IPS-18a (cell line): Measurements from ENCODE around the gene IKZF4.
A peak's percentile ranks its signal among the peaks of the same experiment; 100 is the strongest.
"Not testable (repeated sequence)": the region's sequence is repeated elsewhere in the genome, so short reads cannot be mapped to it uniquely, and the experiment has no call there.

Experiments used
- H3K27ac ChIP-seq: one replicate; pipeline ENCODE4 v1.5.1; 2013; ENCODE audit warnings: low read length
- H3K27me3 ChIP-seq: one replicate; pipeline ENCODE4 v1.6.1; 2013; ENCODE audit warnings: mild to moderate bottlenecking, low read length; ENCODE audit not compliant: control insufficient read depth, insufficient read depth
- H3K36me3 ChIP-seq: one replicate; pipeline ENCODE4 v1.6.1; 2013; ENCODE audit warnings: low read depth, low read length; ENCODE audit not compliant: control insufficient read depth
- H3K4me1 ChIP-seq: one replicate; pipeline ENCODE4 v1.6.1; 2013; ENCODE audit warnings: low read depth, low read length; ENCODE audit not compliant: control insufficient read depth
- H3K4me3 ChIP-seq: one replicate; pipeline ENCODE4 v1.5.1; 2013; ENCODE audit warnings: low read length
- H3K9ac ChIP-seq: one replicate; pipeline ENCODE4 v1.6.1; 2013; ENCODE audit warnings: mild to moderate bottlenecking, low read length, moderate library complexity
- H3K9me3 ChIP-seq: one replicate; pipeline ENCODE4 v1.6.1; 2013; ENCODE audit warnings: low read depth, low read length; ENCODE audit not compliant: control insufficient read depth

Gene IKZF4

GRCh38 chr12:55984861-55985260, 36.0 kb upstream of the IKZF4 start:
- H3K9me3 ChIP-seq: no peaks in the 10 kb centered on the region
- H3K27me3 ChIP-seq: no peaks in the 10 kb centered on the region
- peaks cover 14% of the 10 kb centered on the region for H3K36me3 ChIP-seq
- H3K4me1 ChIP-seq: no peaks in the 10 kb centered on the region
- H3K9ac ChIP-seq: no peak overlapping the region
- no peak overlapping the region for H3K27ac ChIP-seq
- H3K4me3 ChIP-seq: no peak overlapping the region

- Histone ChIP-seq H3K36me3 (peaks cover 17% of the 10 kb centered on the region), H3K4me1 (no peaks in the 10 kb centered on the region), H3K27me3 (no peaks in the 10 kb centered on the region), H3K9me3 (no peaks in the 10 kb centered on the region), H3K27ac (no peak overlapping the region), H3K4me3 (no peak overlapping the region), H3K9ac (no peak overlapping the region)
Measured at GRCh38 chr12:55985341-55985740, 35.5 kb upstream of the IKZF4 start.

- not testable (repeated sequence) for H3K9ac ChIP-seq, H3K27me3 ChIP-seq, H3K4me1 ChIP-seq, H3K4me3 ChIP-seq, H3K27ac ChIP-seq, H3K9me3 ChIP-seq
- H3K36me3 ChIP-seq: peaks cover 19% of the 10 kb centered on the region
Measured at GRCh38 chr12:55985976-55986375, 34.9 kb upstream of the IKZF4 start.

- peaks cover 44% of the 10 kb centered on the region for H3K36me3 ChIP-seq
Measured at GRCh38 chr12:55991110-55991509, 29.7 kb upstream of the IKZF4 start.

GRCh38 chr12:55993230-55993853, 27.5 kb upstream of the IKZF4 start:
- no peaks in the 10 kb centered on the region for H3K27me3 ChIP-seq
- no peaks in the 10 kb centered on the region for H3K9me3 ChIP-seq
- H3K4me1 ChIP-seq: no peaks in the 10 kb centered on the region
- peaks cover 44% of the 10 kb centered on the region for H3K36me3 ChIP-seq
- H3K9ac ChIP-seq: no peak overlapping the region
- H3K27ac ChIP-seq: no peak overlapping the region
- no peak overlapping the region for H3K4me3 ChIP-seq

More at GRCh38 chr12:55991110-55991509, 29.7 kb upstream of the IKZF4 start:
- Histone ChIP-seq H3K4me3 (no peak overlapping the region), H3K4me1 (no peaks in the 10 kb centered on the region), H3K9me3 (no peaks in the 10 kb centered on the region), H3K27me3 (no peaks in the 10 kb centered on the region), H3K27ac (no peak overlapping the region), H3K9ac (no peak overlapping the region)

GRCh38 chr12:55995366-55995765, 25.5 kb upstream of the IKZF4 start:
- Histone ChIP-seq H3K9me3 (no peaks in the 10 kb centered on the region), H3K4me1 (no peaks in the 10 kb centered on the region), H3K27ac (no peak overlapping the region), H3K4me3 (no peak overlapping the region), H3K9ac (no peak overlapping the region), H3K36me3 (peaks cover 35% of the 10 kb centered on the region), H3K27me3 (no peaks in the 10 kb centered on the region)

- peak overlapping the region; percentile 67 for H3K27ac ChIP-seq
- no peaks in the 10 kb centered on the region for H3K27me3 ChIP-seq
- peak overlapping the region; percentile 83 for H3K4me3 ChIP-seq
- H3K9me3 ChIP-seq: no peaks in the 10 kb centered on the region
- no peaks in the 10 kb centered on the region for H3K4me1 ChIP-seq
- no peak overlapping the region for H3K9ac ChIP-seq
- peaks cover 26% of the 10 kb centered on the region for H3K36me3 ChIP-seq
Measured at GRCh38 chr12:55996201-55996714, 24.6 kb upstream of the IKZF4 start.

- no peaks in the 10 kb centered on the region for H3K4me1 ChIP-seq
- peak within 1 kb of the TSS; percentile 78 for H3K9ac ChIP-seq
- H3K4me3 ChIP-seq: peak within 1 kb of the TSS; percentile 83
- peaks cover 21% of the 10 kb centered on the region for H3K36me3 ChIP-seq
- no peaks in the 10 kb centered on the region for H3K27me3 ChIP-seq
- H3K9me3 ChIP-seq: no peaks in the 10 kb centered on the region
- H3K27ac ChIP-seq: peak within 1 kb of the TSS; percentile 67
Measured at GRCh38 chr12:55996715-55997534, 23.9 kb upstream of the IKZF4 start, which contains the start of gene SUOX. SUOX (plus strand) TSS chr12:55997276; CDS start chr12:56002222, 4,946 bp downstream.

GRCh38 chr12:55997535-55997859, 23.3 kb upstream of the IKZF4 start:
- H3K27me3 ChIP-seq: no peaks in the 10 kb centered on the region
- peak overlapping the region; percentile 83 for H3K4me3 ChIP-seq
- peak overlapping the region; percentile 25 for H3K27ac ChIP-seq
- H3K36me3 ChIP-seq: peaks cover 16% of the 10 kb centered on the region
- no peaks in the 10 kb centered on the region for H3K4me1 ChIP-seq
- H3K9ac ChIP-seq: peak overlapping the region; percentile 78
- no peaks in the 10 kb centered on the region for H3K9me3 ChIP-seq

GRCh38 chr12:55999522-55999921, 21.3 kb upstream of the IKZF4 start:
- peaks cover 10% of the 10 kb centered on the region for H3K36me3 ChIP-seq
- not testable (repeated sequence) for H3K27ac ChIP-seq, H3K27me3 ChIP-seq, H3K9ac ChIP-seq, H3K9me3 ChIP-seq, H3K4me3 ChIP-seq, H3K4me1 ChIP-seq

GRCh38 chr12:55999999-56000540, 20.8 kb upstream of the IKZF4 start:
- H3K27ac ChIP-seq, H3K9me3 ChIP-seq, H3K4me3 ChIP-seq, H3K9ac ChIP-seq, H3K27me3 ChIP-seq, H3K4me1 ChIP-seq: not testable (repeated sequence)
- peaks cover 13% of the 10 kb centered on the region for H3K36me3 ChIP-seq
